Measurements from ENCODE around the gene VIL1.

Gene VIL1

DNA sequence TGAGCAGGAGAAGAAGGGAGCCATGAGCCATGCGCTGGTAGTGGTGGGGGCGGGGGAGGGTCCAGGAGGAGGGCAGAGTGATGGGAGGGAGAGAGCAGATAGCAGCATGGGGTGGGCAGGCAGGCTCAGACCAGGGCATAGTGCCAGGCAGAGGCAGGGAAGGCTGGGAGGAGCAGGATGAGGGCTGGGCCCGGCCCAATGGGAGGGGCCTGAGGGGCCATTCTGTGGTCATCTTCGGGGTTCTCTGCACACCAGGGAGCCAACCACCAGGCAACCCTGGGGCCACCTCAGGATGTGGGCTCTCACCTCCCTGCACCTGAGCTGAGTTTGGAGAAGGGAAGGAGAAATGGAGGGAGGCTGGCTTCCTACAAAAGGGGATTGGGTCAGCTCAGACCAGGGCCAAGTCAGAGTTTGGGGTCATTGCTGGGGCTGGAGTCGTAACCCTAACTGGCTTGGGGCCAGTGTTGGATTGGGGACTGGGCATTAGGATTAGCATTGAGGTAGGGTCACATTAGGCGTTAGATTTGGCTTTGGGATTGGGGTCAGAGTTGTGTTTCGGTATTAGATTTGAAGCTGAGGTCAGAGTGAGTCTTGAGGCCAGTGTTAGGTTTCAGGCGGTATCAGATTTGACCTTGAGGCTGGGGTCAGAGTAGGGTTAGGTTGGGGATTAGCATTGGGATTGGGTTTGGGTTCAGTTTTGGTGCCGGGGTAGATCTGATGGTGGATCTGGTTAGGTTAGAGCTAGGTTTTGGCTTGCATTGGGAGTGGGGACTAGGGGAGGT, 11.2 kb downstream of the VIL1 start:
- no peak for TF ChIP-seq CTCF (IDR thresholded peaks at IDR 0.05; ENCODE audit: low read depth, low read length)
- no peak for DNase-seq (ENCODE audit: low read depth, low spot score)
- in situ Hi-C loops (cut with HindIII; ENCODE audit: low sequenced_read_pairs): no loop called here
- H3K4me3 ChIP-seq (ENCODE audit: low read depth, low read length): no peak overlapping the region

DNA sequence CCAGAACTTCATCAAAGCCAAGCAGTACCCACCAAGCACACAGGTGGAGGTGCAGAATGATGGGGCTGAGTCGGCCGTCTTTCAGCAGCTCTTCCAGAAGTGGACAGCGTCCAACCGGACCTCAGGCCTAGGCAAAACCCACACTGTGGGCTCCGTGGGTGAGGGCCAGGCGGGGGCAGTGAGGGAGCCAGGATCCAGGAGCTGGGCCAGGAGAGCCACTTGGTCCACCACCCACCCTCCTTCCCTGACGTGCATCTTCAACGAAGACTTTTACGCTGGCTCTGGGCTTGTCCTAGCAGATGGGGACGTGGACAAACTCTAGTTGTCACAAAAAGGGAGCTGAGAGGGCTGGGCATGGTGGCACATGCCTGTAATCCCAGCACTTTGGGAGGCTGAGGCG, 11.8 kb downstream of the VIL1 start:
- in situ Hi-C loops (cut with HindIII; ENCODE audit: low sequenced_read_pairs): no loop called here
- TF ChIP-seq CTCF (IDR thresholded peaks at IDR 0.05; ENCODE audit: low read depth, low read length): no peak
- H3K4me3 ChIP-seq (ENCODE audit: low read depth, low read length): no peak overlapping the region
- DNase-seq (ENCODE audit: low read depth, low spot score): no peak

GRCh38 chr2:218431878-218432277, 13.0 kb downstream of the VIL1 start:
- in situ Hi-C loops (cut with HindIII; ENCODE audit: low sequenced_read_pairs): no loop called here
- H3K4me3 ChIP-seq (ENCODE audit: low read depth, low read length): no peak overlapping the region
- TF ChIP-seq CTCF (IDR thresholded peaks at IDR 0.05; ENCODE audit: low read depth, low read length): no peak
- no peak for DNase-seq (ENCODE audit: low read depth, low spot score)

GRCh38 chr2:218432676-218433365, 13.9 kb downstream of the VIL1 start:
- H3K4me3 ChIP-seq (ENCODE audit: low read depth, low read length): no peak overlapping the region
- DNase-seq (ENCODE audit: low read depth, low spot score): no peak
- in situ Hi-C loops (cut with HindIII; ENCODE audit: low sequenced_read_pairs): no loop called here
- no peak for TF ChIP-seq CTCF (IDR thresholded peaks at IDR 0.05; ENCODE audit: low read depth, low read length)

DNA sequence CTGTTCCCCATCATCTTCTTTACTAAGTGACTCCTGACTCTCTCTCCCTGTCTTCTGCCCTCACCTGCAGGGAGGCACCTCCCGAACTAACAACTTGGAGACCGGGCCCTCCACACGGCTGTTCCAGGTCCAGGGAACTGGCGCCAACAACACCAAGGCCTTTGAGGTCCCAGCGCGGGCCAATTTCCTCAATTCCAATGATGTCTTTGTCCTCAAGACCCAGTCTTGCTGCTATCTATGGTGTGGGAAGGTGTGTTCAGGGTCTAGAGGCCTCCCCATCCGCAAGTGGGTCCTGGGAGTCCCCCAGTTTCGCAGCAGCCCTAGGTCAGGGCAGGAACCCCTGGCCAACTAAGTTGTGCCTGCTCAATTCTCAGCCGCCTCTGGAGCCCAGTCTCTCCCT, 15.5 kb downstream of the VIL1 start:
- TF ChIP-seq CTCF (IDR thresholded peaks at IDR 0.05; ENCODE audit: low read depth, low read length): no peak
- H3K4me3 ChIP-seq (ENCODE audit: low read depth, low read length): no peak overlapping the region
- in situ Hi-C loops (cut with HindIII; ENCODE audit: low sequenced_read_pairs): no loop called here
- DNase-seq (ENCODE audit: low read depth, low spot score): no peak

DNA sequence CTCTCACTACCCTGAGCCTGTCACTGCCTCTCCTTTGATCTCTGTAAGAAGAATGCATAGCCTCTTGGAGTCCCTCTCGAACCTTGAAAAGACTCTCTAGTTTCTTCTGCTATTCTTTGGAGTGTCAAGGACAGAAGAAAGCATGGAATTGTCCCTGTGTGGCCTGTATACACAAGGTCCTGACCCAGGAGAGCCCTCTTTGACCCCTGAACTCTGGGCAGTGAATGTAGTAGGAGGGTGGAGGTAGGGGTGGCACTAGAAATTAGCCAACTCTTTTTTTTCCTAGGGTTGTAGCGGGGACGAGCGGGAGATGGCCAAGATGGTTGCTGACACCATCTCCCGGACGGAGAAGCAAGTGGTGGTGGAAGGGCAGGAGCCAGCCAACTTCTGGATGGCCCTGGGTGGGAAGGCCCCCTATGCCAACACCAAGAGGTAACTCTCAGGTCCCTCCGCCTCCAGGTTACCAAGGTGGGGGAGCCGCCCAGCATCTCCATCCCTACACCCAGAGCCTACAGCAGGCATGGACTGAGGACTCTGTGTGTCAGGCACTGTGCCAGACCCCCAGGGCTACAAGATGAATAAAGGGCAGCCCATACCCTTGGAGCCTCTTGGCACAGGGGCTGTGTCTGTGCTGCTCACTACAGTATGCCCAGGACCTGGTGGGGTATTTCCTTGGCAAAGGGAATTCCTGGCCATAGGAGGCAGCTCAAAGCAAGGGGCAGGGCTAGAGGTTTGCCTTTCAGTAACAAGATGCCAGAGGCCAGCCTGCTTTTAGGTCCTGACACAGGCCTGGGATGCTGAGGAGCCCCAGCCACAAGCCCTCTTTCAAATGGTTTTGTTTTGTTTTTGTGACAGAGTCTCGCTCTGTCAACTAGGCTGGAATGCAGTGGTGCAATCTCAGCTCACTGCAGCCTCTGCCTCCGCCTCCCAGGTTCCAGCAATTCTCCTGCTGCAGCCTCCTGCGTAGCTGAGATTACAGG, 16.4 kb downstream of the VIL1 start:
- no peak for TF ChIP-seq CTCF (IDR thresholded peaks at IDR 0.05; ENCODE audit: low read depth, low read length)
- no peak for DNase-seq (ENCODE audit: low read depth, low spot score)
- in situ Hi-C loops (cut with HindIII; ENCODE audit: low sequenced_read_pairs): no loop called here
- no peak overlapping the region for H3K4me3 ChIP-seq (ENCODE audit: low read depth, low read length)
